22Rv1 (cell line): ENCODE data around the gene CEP85.

Source experiments
- H3K27ac ChIP-seq: fragments of 450-650 bp; 2 replicates; pipeline ENCODE4 v1.5.1; 2017
- CTCF ChIP-seq: fragments of 450-650 bp; IDR thresholded peaks from 2 replicates; pipeline ENCODE4 v1.5.1; 2017; ENCODE audit warnings: mild to moderate bottlenecking
- ZFX ChIP-seq: fragments of 450-650 bp; IDR thresholded peaks from 2 replicates; pipeline ENCODE4 v1.6.1; 2017; ENCODE audit warnings: antibody characterized with exemption, borderline replicate concordance

The CEP85 gene

DNA sequence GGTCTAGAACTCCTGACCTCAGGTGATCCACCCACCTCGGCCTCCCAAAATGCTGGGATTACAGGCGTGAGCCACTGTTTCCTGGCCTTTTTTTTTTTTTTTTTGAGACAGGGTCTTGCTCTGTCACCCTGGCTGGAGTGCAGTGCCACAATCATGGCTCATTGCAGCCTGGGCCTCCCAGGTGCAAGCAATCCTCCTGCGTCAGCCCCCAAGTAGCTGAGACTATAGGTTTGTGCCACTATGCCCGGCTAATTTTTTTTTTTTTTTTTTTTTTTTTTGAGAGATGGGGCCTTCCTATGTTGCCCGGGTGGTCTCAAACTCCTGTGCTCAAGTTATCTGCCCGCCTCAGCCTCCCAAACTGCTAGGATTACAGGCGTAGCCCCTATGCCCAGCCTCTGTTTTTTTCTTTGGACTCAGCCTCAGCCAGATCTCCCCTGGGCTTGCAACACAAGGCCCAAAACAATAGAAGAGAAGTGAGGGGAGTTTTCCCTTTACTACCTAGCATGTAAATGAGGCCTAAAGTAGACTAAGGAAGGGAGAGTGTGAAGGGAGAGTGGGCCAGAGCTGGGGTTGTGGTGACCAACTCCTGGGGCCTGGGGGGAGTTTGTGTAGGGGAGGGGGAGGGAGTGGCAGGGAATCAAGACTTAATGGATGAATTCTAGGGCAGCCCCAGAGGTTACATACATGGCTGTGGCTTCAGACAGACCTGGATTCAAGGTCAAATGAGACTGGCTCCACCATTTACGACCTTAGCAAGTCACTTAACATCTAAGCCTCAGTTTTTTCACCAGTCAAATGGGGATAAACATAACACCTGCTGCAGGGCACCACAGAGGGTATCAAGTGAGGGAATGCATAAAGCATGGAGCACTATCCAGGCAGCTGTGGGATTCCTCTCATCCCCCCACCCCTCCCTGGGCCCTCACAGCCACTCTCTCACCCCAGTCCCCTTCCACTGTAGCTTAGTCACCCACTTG, 82.2 kb downstream of the CEP85 start:
- H3K27ac ChIP-seq: no peak overlapping the region
- no peak for TF ChIP-seq ZFX
- no peak for TF ChIP-seq CTCF

DNA sequence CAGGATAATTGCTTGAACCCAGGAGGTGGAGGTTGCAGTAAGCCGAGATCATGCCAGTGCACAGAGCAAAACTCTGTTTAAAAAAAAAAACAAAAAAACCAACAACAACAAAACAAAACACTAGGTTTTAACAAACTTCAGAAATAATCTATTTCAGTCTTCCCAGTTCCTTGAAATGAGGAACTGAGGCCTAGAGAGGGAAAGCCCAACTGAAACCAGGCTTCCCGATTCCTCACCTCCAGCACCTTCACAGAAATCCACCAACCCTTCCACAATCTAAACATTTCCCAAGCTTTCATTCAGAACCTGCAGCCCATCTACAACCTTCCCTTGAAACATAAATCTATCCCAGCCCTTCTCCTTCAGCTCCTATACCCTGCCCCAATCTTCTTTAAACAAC, 83.1 kb downstream of the CEP85 start:
- H3K27ac ChIP-seq: no peak overlapping the region

DNA sequence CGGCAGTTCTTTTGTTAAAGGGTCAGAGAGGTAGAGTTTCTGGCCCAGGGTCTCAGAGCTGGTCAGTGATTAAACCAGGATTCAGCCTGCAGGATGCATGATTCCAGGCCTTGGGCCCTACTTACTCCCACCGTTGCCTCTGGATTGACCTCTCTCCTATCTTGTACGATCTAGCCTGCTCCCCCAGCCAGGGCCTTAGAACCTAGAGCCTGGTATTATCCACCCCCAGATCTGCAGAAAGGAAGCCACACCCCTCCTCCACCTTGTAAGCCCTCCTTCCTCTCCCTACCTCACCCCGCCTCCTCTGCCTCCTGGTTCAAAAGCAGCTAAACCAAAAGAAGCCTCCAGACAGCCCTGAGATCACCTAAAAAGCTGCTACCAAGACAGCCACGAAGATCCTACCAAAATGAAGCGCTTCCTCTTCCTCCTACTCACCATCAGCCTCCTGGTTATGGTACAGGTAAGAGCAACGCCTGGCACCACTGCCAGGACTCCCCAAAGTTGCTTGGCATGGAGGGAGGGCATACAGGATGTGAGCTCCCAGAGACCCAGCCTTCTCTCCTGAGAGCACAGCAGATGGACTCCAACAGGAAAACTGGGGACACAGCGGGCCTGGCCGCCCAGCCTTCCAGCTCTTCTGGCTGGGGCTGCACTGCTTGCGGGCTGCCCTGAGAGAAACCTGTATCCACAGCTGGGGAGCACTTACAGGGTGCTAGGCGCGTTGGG, 83.8 kb downstream of the CEP85 start, which contains the start of gene CD52:
TSS of gene CD52 (plus strand) at position 347 of the 726 bp plus-strand sequence. CDS start at position 407, 60 bp downstream.
- H3K27ac ChIP-seq: no peak within 1 kb of the TSS
- no peak for TF ChIP-seq ZFX
- no peak for TF ChIP-seq CTCF

More for the DNA sequence above, 83.1 kb downstream of the CEP85 start:
- no peak for TF ChIP-seq CTCF
- TF ChIP-seq ZFX: no peak

DNA sequence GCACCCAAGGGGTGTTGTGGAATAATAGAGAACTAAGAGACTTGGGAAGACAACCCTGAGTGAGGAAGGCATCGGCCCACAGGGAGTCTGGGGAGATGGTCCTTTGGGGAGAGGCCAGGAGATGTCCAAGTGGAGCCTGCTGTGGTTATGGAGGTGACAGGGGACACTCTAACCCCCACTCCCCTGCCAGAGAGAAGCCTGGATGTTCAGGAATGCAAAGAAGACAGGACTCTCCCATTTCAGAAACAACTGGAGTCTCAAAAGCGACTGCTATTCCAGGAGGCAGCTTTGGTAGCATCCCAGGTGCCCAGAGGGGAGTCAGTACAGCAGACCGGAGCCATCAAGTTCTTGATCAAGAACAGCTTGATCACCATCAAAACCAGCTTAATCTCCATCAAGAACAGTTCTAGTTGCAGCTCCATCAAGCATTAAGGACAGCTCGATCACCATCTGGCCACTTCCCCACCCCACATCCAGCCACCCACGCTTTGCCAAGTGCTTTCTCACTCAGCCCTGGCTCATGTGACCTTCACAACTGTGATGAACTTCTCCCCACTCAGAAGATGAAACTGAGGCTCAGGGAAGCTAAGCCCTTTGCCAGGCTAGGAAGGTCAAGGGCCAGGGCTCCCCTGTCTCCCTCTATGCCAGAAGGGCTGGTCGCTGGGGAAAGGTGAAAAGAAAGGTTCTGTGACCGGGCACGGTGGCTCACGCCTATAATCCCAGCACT, 84.5 kb downstream of the CEP85 start:
- TF ChIP-seq CTCF (no peak), ZFX (no peak)
- H3K27ac ChIP-seq: no peak overlapping the region

DNA sequence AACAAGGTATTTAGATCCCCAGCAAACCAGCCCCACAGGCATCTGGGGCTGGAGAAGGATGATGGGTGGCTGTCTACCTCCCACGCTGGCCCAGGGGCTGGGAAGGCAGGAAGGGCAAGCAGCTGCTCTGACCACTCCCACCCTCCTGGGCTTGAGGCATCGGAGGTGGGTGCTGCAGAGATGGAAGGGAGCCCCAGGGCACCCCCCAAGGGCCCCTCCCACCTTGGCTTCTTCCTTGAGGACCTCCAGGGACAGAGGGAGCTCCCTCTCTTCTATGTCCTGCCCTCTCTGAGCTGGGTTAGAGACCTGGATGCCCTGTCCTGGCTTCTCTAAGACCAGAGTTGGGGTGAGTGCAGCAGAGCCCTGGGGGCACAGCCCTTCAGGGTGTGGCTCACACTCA, 86.9 kb downstream of the CEP85 start:
- TF ChIP-seq ZFX (no peak), CTCF (no peak)

DNA sequence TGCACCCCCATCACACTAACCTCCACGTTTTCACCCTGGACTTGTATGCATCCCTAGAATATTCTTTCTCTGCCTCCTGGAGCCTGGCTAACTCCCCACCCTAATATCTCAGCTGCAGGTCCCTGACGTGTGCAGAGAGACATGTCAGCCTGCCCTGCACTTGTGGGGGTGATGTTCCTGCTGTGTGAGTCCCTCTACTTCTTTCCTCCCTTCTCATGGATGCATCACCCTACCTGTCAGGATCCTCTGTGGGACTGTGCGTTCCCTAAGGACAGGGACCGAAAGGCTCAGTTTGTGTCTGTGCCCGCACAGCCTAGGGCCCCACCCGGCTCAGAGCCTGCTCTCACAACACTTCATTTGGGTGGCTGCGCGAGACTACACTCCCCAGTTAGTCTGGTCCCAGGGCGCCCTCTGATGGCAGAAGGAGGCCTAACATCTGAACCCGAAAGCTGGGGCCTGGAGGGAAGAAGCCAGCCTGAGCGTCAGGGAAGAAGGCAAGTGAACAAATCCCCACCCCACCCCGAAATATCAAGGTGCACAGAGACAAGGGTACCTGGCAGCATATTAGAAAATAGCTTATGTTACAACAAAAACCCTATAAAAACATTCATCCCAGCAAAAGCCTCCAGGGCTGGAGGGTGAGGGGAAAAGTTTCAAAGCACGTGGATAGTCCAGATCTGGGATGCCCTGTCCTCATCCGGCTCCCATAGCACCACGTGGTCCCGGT, 87.5 kb downstream of the CEP85 start:
- no peak overlapping the region for H3K27ac ChIP-seq
- TF ChIP-seq CTCF (peak; percentile 94), ZFX (no peak)

More for the DNA sequence above, 86.9 kb downstream of the CEP85 start:
- no peak overlapping the region for H3K27ac ChIP-seq
